NOMO-1 treated with DMSO at 0.1 percent for 48 hours (cell line): ENCODE measurements around the gene PRDM8.
A peak's percentile ranks its signal among the peaks of the same experiment; 100 is the strongest.

Experiments
- DNase-seq: peaks from one replicate; lab custom pipeline; 2025; ENCODE audit not compliant: unreplicated experiment; lab: John Stamatoyannopoulos, UW

Gene PRDM8

GRCh38 chr4:80183250-80184052 is 13.9 kb upstream of the PRDM8 start:
- DNase-seq = peak; percentile 34

DNA sequence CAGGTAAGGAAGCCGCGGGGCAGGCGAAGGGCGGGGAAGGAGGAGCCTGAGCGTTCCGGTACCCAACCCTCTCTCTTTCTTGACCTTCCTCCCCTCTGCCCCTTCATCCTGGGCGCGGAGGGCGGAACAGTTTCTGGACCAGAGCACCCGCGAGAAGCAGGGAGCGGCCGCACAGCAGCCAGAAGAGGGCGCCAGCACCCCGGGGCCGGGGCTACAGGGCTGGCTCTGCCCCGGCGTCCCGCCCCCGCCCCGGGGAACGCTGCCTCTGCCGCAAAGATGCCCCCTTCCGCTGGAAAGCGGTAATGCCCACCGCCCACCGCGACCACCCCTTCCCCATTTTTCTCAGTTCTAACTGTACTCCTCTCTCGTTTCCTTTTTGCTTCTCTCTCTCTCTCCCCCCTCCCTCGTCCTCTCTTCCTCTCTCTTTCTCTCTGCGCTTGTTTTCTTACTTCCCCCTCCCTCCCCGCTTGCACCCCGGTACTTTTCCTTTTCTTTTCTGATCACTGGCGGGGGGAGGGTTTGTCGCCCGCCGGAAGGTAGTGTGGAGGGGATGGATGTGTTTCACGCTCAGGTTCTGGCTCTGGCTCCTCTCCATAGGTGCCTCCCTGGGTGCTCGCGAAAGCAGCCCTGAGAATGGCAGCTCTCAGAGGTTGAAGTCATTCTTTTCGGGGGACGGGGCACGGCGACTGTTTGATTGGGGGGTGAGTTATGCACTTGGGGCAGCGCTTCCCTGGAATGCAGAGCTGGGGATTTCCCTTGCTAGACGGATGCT is 13.1 kb upstream of the PRDM8 start:
- DNase-seq = peak; percentile 85

- peak; percentile 33 for DNase-seq
Observed at GRCh38 chr4:80184825-80185756, 12.2 kb upstream of the PRDM8 start.

DNA sequence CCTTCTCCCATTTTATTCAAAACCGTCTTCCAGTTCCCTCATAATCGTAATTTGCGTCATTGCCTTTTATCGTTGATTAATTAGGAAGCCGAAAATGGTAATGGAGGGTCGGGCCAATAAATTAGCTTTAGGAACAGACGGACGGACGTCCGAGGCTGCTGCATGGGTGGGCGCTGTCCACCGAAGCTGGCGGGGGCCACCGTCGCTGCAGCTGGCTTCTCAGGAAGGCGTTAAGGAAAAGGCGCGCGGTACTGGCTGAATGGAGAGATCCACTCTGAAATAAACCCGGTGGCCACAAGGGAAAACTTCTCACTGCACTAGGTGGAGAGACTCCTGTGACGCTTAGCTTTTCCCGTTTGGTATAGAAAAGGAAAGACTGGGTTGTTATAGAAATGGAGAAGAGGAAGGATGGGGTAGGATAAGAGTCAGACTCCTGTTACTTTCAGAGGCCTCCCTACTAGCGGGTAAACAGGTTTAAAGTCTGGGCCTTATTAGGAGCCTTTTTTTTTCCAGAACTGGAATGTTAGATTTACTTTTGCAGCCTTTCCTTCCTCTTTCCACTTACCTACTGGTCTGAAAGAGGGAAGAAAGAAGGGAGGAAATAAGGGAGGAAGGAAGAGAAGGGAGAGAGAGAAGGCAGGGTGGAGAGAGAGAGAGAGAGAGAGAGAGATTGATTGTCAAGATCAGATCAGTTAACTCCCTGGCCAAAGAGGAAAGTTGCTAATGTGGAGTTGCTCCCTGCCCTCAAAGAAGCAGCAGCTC is 11.3 kb upstream of the PRDM8 start:
- no peak for DNase-seq

DNA sequence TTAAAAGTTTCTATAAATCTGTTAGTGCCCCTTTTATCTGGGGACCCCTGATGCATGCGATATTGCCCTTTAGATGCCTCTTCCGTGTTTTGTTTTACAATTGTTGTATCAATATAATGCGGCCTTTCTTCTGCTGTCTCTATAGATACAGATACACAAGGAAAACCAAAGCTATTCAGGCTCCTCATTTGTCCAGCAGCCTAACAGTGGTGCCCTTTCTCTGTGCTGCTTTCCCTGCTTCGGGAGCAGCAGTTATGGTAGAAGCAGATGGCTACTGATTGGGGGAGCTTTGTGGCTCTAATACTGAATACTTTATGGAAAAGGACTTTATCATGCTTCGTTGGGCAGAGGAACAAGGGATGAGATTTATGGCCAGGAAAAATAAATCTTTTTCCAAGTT is 10.6 kb upstream of the PRDM8 start:
- DNase-seq = no peak

DNA sequence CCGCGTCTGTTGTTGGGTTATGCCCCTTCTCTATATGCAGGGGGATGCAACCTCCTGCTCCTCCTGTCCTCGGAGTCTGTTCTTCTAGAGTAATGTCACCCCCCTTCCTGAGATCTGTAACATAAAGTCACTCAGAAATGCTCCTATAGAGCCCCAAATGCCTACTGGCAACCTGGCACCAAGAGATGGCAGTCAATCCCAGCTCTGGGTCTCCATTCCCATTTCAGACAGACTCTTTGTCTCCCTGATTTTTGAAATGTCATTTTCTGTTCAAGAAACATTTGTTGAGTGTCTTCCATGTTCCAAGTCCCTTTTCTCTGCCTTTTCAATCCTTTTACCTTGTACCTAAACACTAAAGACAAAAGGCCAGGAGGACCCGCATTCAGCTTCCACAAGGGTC is 9.6 kb upstream of the PRDM8 start:
- no peak for DNase-seq

- DNase-seq = no peak
Observed at GRCh38 chr4:80188457-80188800, 8.9 kb upstream of the PRDM8 start.

- DNase-seq = no peak
Observed at GRCh38 chr4:80188801-80189458, 8.4 kb upstream of the PRDM8 start.

GRCh38 chr4:80189581-80189955 is 7.7 kb upstream of the PRDM8 start:
- DNase-seq = no peak

- DNase-seq = no peak
Observed at GRCh38 chr4:80189956-80190677, 7.2 kb upstream of the PRDM8 start.

DNA sequence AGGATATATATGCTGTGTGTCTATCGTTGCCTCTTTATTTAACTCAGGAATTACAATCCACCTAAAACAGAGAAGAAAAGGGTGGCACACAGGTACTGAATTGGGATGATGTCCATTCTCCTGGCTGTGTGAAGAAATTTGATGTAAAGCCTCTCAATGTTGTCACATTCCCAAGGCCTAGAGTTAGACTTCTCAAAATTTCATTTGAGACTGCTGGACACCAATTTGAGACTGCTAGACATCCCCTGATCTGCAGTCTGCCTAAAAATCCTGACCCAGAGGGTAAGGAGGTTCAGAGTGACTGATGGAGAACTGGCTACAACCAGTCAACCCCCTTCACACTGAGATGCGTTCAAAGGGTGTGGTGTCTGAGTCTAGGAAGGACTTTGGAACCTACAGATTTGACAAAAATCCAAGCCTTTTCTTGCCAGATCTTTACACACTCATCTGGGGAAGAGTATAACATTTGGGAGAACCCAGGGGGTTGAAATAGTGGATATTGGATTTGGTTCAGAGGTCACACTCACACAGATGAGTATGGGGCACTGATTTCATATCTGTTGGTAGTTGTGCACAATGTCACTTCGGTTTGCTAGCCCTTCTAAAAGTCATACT is 4.9 kb upstream of the PRDM8 start:
- DNase-seq = no peak

- no peak for DNase-seq
Observed at GRCh38 chr4:80192937-80193336, 4.4 kb upstream of the PRDM8 start.

GRCh38 chr4:80195441-80196140 is 1.7 kb upstream of the PRDM8 start:
- no peak for DNase-seq

GRCh38 chr4:80196259-80196921 is 913 bp upstream of the PRDM8 start:
- no peak for DNase-seq

DNA sequence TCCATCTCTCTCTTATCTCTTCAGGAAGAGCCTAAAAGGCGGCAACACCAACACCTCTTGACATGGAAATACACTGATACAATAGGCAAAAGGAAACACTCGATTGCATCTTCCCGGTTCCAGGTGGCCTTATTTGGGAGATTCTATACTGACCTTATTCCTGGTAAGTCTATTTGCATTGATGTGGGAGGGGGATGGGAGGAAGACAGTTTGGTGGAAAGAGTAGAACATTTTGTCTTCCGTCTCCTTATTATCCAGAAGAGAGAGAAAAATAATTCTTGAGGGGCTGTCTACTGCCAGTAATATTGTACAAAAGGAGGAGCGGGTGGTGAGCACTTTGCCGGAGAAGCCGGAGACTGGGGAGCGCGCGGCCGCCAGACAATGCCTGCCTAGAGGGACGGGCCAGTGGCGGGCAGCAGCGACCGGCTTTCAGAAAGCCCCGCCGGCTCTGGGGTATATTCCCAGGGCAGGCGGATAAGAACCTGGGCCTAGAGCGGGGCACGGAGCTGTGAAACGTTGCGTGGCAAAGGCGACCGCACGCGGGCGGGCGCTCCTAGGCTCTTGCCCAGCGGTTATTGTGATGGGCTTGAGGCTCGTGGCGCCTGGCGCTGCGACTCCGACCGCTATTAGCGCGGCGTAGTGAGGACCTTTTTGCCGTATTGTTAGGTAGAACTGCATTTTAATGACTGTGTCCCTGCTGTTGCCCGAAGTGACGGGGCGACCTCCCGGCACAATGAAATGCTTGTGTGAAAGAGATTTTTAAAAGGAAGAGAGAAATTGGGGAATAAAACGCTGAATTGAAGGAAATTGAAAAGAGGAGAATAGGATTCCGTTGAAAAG is 518 bp downstream of the PRDM8 start:
- DNase-seq = no peak

GRCh38 chr4:80198441-80198837 is 1.1 kb downstream of the PRDM8 start:
- no peak for DNase-seq

DNA sequence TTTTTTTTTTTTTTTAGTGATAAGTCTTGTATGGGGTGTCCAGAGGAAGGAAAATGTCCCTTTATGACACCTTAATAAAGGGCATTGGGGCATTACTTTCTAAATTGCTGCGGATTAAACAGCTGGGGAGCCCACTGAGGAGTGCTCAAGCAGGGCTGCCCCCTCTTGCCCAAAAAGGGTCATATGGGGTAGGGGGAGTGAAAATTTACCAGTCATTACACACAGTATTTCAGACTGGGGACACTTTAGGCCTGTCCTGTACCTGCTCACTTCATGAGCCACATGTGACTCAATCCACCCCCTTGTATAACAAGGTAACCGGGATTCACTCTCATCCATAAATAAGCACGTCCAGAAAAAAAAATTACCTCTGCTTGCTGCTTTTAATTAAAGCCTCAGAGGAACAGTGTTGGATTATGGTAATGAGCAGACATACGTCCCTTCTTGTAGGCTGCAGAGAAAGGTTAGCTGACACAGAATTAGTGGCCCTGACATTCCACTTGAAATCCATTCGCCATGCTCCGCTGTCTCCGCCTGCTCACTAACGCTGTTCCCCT is 1.8 kb downstream of the PRDM8 start:
- DNase-seq = no peak
